ENCODE data around the gene CELSR1. TPM values are rescaled to one million over a fixed set of nuclear protein-coding genes. Genes with fewer than 3 reads are reported as not detected.

CELSR1 gene
- total RNA-seq, 1 donor: 1.1 TPM

- DNase-seq (ENCODE audit: low read depth): no peak
- no peak overlapping the region for H3K4me3 ChIP-seq (ENCODE audit: low read depth, low read length)
- no peak for TF ChIP-seq CTCF (IDR thresholded peaks at IDR 0.05; ENCODE audit: insufficient read depth, low read length)
Observed at GRCh38 chr22:46365166-46365624, 172.2 kb downstream of the CELSR1 start.

GRCh38 chr22:46364341-46365165, 172.9 kb downstream of the CELSR1 start:
- TF ChIP-seq CTCF (IDR thresholded peaks at IDR 0.05; ENCODE audit: insufficient read depth, low read length): no peak
- no peak for DNase-seq (ENCODE audit: low read depth)
- no peak overlapping the region for H3K4me3 ChIP-seq (ENCODE audit: low read depth, low read length)

GRCh38 chr22:46363611-46364321, 173.7 kb downstream of the CELSR1 start:
- no peak for DNase-seq (ENCODE audit: low read depth)
- no peak for TF ChIP-seq CTCF (IDR thresholded peaks at IDR 0.05; ENCODE audit: insufficient read depth, low read length)

GRCh38 chr22:46362934-46363515, 174.4 kb downstream of the CELSR1 start:
- TF ChIP-seq CTCF (IDR thresholded peaks at IDR 0.05; ENCODE audit: insufficient read depth, low read length): no peak

More at GRCh38 chr22:46363611-46364321, 173.7 kb downstream of the CELSR1 start:
- no peak overlapping the region for H3K4me3 ChIP-seq (ENCODE audit: low read depth, low read length)

GRCh38 chr22:46362203-46362933, 175.1 kb downstream of the CELSR1 start:
- no peak overlapping the region for H3K4me3 ChIP-seq (ENCODE audit: low read depth, low read length)
- no peak for DNase-seq (ENCODE audit: low read depth)
- TF ChIP-seq CTCF (IDR thresholded peaks at IDR 0.05; ENCODE audit: insufficient read depth, low read length): no peak

More at GRCh38 chr22:46362934-46363515, 174.4 kb downstream of the CELSR1 start:
- H3K4me3 ChIP-seq (ENCODE audit: low read depth, low read length): no peak overlapping the region
- DNase-seq (ENCODE audit: low read depth): no peak

GRCh38 chr22:46361826-46362202, 175.6 kb downstream of the CELSR1 start:
- TF ChIP-seq CTCF (IDR thresholded peaks at IDR 0.05; ENCODE audit: insufficient read depth, low read length): no peak
- H3K4me3 ChIP-seq (ENCODE audit: low read depth, low read length): no peak overlapping the region
- no peak for DNase-seq (ENCODE audit: low read depth)
